Cardiac ventricle fibroblast (primary cell): ENCODE data around the gene OTOR. TPM values are rescaled to one million over a fixed set of nuclear protein-coding genes. Genes with fewer than 3 reads are reported as not detected.

Experiments
- total RNA-seq: library from RNA; depleted of rRNA; stranded (reverse); fragments of >200 nt; gene quantifications from 2 replicates; pipeline ENCODE4 v1.2.3, GENCODE V29; 2015

OTOR gene
- not detected in 2 replicates for total RNA-seq

GRCh38 chr20:16748308-16748900 lies at the start of gene OTOR:
OTOR (plus strand) TSS chr20:16748358; CDS start chr20:16748402, 44 bp downstream.

GRCh38 chr20:16729565-16730460 lies 18.3 kb upstream of the OTOR start, which contains the start of gene SNRPB2:
SNRPB2 (plus strand) TSS chr20:16730026; CDS start chr20:16731703, 1,677 bp downstream.

Other genes with a start within 250 kb of the OTOR start
- 5.6 and 7.1 TPM in 2 replicates for gene KIF16B, start 174.9 kb upstream of the OTOR start, total RNA-seq
- 36.4 and 37.8 TPM in 2 replicates for gene SNRPB2, start 18.3 kb upstream of the OTOR start, total RNA-seq